ENCODE results near the gene SLC22A7.

GRCh38 chr6:43271103-43271815 is 26.8 kb upstream of the SLC22A7 start:
- TF ChIP-seq CTCF (IDR thresholded peaks at IDR 0.05) = no peak
- peak; percentile 14 for TF ChIP-seq POLR2A (IDR thresholded peaks at IDR 0.05)

Measured in right lobe of liver (tissue), 4 donors.